Ishikawa (cell line): Measurements from ENCODE around the gene KRT23.

Experiments
- CEBPB ChIP-seq: IDR thresholded peaks from 2 replicates; pipeline ENCODE4 v1.6.1; 2012
- CREB1 ChIP-seq: IDR thresholded peaks from 2 replicates; pipeline ENCODE4 v1.6.1; 2012; ENCODE audit warnings: low read depth
- EGR1 ChIP-seq: IDR thresholded peaks from 2 replicates; pipeline ENCODE4 v1.6.1; 2012
- EP300 ChIP-seq: IDR thresholded peaks from 2 replicates; pipeline ENCODE4 v1.6.1; 2012; ENCODE audit warnings: borderline replicate concordance
- FOXM1 ChIP-seq: IDR thresholded peaks from 2 replicates; pipeline ENCODE4 v1.6.1; 2012; ENCODE audit warnings: low read depth, borderline replicate concordance
- MAX ChIP-seq: IDR thresholded peaks from 2 replicates; pipeline ENCODE4 v1.6.1; 2012
- NFIC ChIP-seq: IDR thresholded peaks from 2 replicates; pipeline ENCODE4 v1.6.1; 2012
- RAD21 ChIP-seq: IDR thresholded peaks from 2 replicates; pipeline ENCODE4 v1.6.1; 2012; ENCODE audit warnings: low read depth
- REST ChIP-seq: IDR thresholded peaks from 2 replicates; pipeline ENCODE4 v1.6.1; 2012; ENCODE audit warnings: low read depth, mild to moderate bottlenecking
- TAF1 ChIP-seq: IDR thresholded peaks from 2 replicates; pipeline ENCODE4 v1.6.1; 2012; ENCODE audit warnings: low read depth, mild to moderate bottlenecking
- TCF12 ChIP-seq: IDR thresholded peaks from 2 replicates; pipeline ENCODE4 v1.6.1; 2012; ENCODE audit warnings: low read depth
- TEAD4 ChIP-seq: IDR thresholded peaks from 2 replicates; pipeline ENCODE4 v1.6.1; 2012
- USF1 ChIP-seq: IDR thresholded peaks from 2 replicates; pipeline ENCODE4 v1.6.1; 2012
- YY1 ChIP-seq: IDR thresholded peaks from 2 replicates; pipeline ENCODE4 v1.6.1; 2012; ENCODE audit warnings: low read depth
- ZBTB7A ChIP-seq: IDR thresholded peaks from 2 replicates; pipeline ENCODE4 v1.6.1; 2012; ENCODE audit warnings: low read depth

KRT23 gene

GRCh38 chr17:40951011-40951622 is 13.7 kb upstream of the KRT23 start:
- TF ChIP-seq FOXM1, result no peak
- no peak for TF ChIP-seq REST
- no peak for TF ChIP-seq EP300
- no peak for TF ChIP-seq YY1
- TF ChIP-seq TEAD4, result no peak

GRCh38 chr17:40950176-40950575 is 12.7 kb upstream of the KRT23 start:
- TF ChIP-seq TCF12 (no peak), ZBTB7A (no peak), TEAD4 (no peak), EGR1 (no peak), REST (no peak), YY1 (no peak), CEBPB (no peak), MAX (no peak), RAD21 (no peak), NFIC (no peak), EP300 (no peak), FOXM1 (no peak), CREB1 (no peak)

GRCh38 chr17:40949418-40949817 is 12.0 kb upstream of the KRT23 start:
- TF ChIP-seq EP300 (no peak), USF1 (no peak), MAX (no peak), TEAD4 (no peak), RAD21 (no peak), NFIC (no peak), YY1 (no peak), CREB1 (no peak), EGR1 (no peak), REST (no peak), FOXM1 (no peak), TAF1 (no peak), ZBTB7A (no peak), CEBPB (no peak), TCF12 (no peak)

- TF ChIP-seq NFIC (no peak), EGR1 (no peak), CEBPB (no peak), USF1 (no peak), YY1 (no peak), FOXM1 (no peak), REST (no peak), TEAD4 (no peak), TCF12 (no peak), EP300 (no peak)
Observed at GRCh38 chr17:40947929-40948328, 10.5 kb upstream of the KRT23 start.
